Thoracic aorta (tissue), 2 donors: Measurements from ENCODE around the gene HDAC9. TPM values are rescaled to one million over a fixed set of nuclear protein-coding genes. Genes with fewer than 3 reads are reported as not detected.

Experiments
- ATAC-seq: fragments of 150-250 bp; one replicate; pipeline ENCODE4 v1.8.0; 2017; ENCODE audit warnings: low read depth; ENCODE audit not compliant: insufficient number of reproducible peaks, low FRiP score
- DNase-seq: peaks from one replicate; pipeline ENCODE4 v3.0.0-alpha.2; 2020; ENCODE audit warnings: low spot score
- H3K27ac ChIP-seq, 2 donors: fragments of 200-600 bp; sonication (generic); 1 replicate in 1 of 2; 2 replicates in 1 of 2; pipeline ENCODE4 v1.5.1; 2016; ENCODE audit warnings: mild to moderate bottlenecking in 2 of 2, moderate library complexity in 2 of 2
- H3K27me3 ChIP-seq: fragments of 200-600 bp; sonication (generic); replicated peaks from 2 replicates; pipeline ENCODE4 v1.6.0; 2016; ENCODE audit warnings: mild to moderate bottlenecking; ENCODE audit not compliant: insufficient read depth
- H3K36me3 ChIP-seq: fragments of 200-600 bp; sonication (generic); one replicate; pipeline ENCODE4 v1.5.1; 2016
- H3K4me1 ChIP-seq, 2 donors: fragments of 200-600 bp; sonication (generic); 1 replicate in 1 of 2; 2 replicates in 1 of 2; pipeline versions ENCODE4 v1.5.1 to v1.6.0; 2016; ENCODE audit warnings: low read depth in 2 of 2, mild to moderate bottlenecking in 1 of 2; ENCODE audit not compliant: control insufficient read depth in 1 of 2
- H3K4me3 ChIP-seq: fragments of 200-600 bp; sonication (generic); 2 replicates; pipeline ENCODE4 v1.5.1; 2016; ENCODE audit warnings: mild to moderate bottlenecking
- H3K9me3 ChIP-seq: fragments of 200-600 bp; sonication (generic); 2 replicates; pipeline ENCODE4 v1.5.1; 2016
- CTCF ChIP-seq: fragments of 200-600 bp; sonication (generic); IDR thresholded peaks from one replicate; pipeline ENCODE4 v1.5.1; 2019; ENCODE audit warnings: antibody characterized with exemption
- total RNA-seq, 2 donors: library from RNA; depleted of rRNA; stranded (reverse); fragments of >200 nt; gene quantifications; one replicate each; pipeline versions ENCODE4 v1.1.0 to v1.2.3, GENCODE V29; 2016

HDAC9 gene
- total RNA-seq, 2 donors from 2014 or later, result 64.1 to 81.6 TPM

- no peak for ATAC-seq
- DNase-seq, result no peak
- Histone ChIP-seq H3K27me3 (no peaks in the 10 kb centered on the region), H3K27ac (no peak overlapping the region), H3K9me3 (no peaks in the 10 kb centered on the region), H3K4me1 (no peaks in the 10 kb centered on the region), H3K4me3 (no peak overlapping the region), H3K36me3 (no peaks in the 10 kb centered on the region)
- TF ChIP-seq CTCF, result no peak
Observed at GRCh38 chr7:18835001-18835690, 339.6 kb downstream of the HDAC9 start.

GRCh38 chr7:18843979-18844378, 348.4 kb downstream of the HDAC9 start:
- Histone ChIP-seq H3K4me3 (no peak overlapping the region), H3K9me3 (no peaks in the 10 kb centered on the region)
- no peak for ATAC-seq

GRCh38 chr7:18844735-18845134, 349.2 kb downstream of the HDAC9 start:
- no peak for ATAC-seq
- no peaks in the 10 kb centered on the region for H3K36me3 ChIP-seq
- H3K9me3 ChIP-seq, result no peaks in the 10 kb centered on the region
- no peak for DNase-seq
- H3K4me3 ChIP-seq, result no peak overlapping the region
- H3K27me3 ChIP-seq, result no peaks in the 10 kb centered on the region
- no peak for TF ChIP-seq CTCF
- no peaks in the 10 kb centered on the region for H3K4me1 ChIP-seq
- no peak overlapping the region for H3K27ac ChIP-seq

More at GRCh38 chr7:18843979-18844378, 348.4 kb downstream of the HDAC9 start:
- no peaks in the 10 kb centered on the region for H3K36me3 ChIP-seq
- no peak overlapping the region for H3K27ac ChIP-seq
- no peaks in the 10 kb centered on the region for H3K27me3 ChIP-seq
- no peak for TF ChIP-seq CTCF
- no peaks in the 10 kb centered on the region for H3K4me1 ChIP-seq
- no peak for DNase-seq

GRCh38 chr7:18845700-18846099, 350.2 kb downstream of the HDAC9 start:
- Histone ChIP-seq H3K4me3 (no peak overlapping the region), H3K4me1 (no peaks in the 10 kb centered on the region), H3K36me3 (no peaks in the 10 kb centered on the region), H3K27me3 (no peaks in the 10 kb centered on the region), H3K9me3 (no peaks in the 10 kb centered on the region), H3K27ac (no peak overlapping the region)
- DNase-seq, result no peak
- no peak for TF ChIP-seq CTCF
- no peak for ATAC-seq

- no peaks in the 10 kb centered on the region for H3K4me1 ChIP-seq
- ATAC-seq (no peak), DNase-seq (no peak)
- H3K9me3 ChIP-seq, result no peaks in the 10 kb centered on the region
- TF ChIP-seq CTCF, result no peak
- no peak overlapping the region for H3K4me3 ChIP-seq
- no peak overlapping the region for H3K27ac ChIP-seq
- no peaks in the 10 kb centered on the region for H3K27me3 ChIP-seq
- H3K36me3 ChIP-seq, result no peaks in the 10 kb centered on the region
Observed at GRCh38 chr7:18846765-18847215, 351.2 kb downstream of the HDAC9 start.
